ENCODE data around the gene FCHSD1.

- no peak for TF ChIP-seq CTCF (IDR thresholded peaks at IDR 0.05; ENCODE audit: borderline replicate concordance, extremely low read depth, low read length, poor library complexity, severe bottlenecking)
- TF ChIP-seq EZH2 (IDR thresholded peaks at IDR 0.05; ENCODE audit: borderline replicate concordance, low read depth, low read length, severe bottlenecking): no peak
Observed at GRCh38 chr5:141635646-141636045, 15.6 kb downstream of the FCHSD1 start.
